HG02938 (cell line): ENCODE results near the gene PDCD5.

ENCODE experiments used
- ATAC-seq: cut with Tn5 transposase; IDR thresholded peaks from one replicate; pipeline ENCODE4 v1.9.1; 2021; ENCODE audit warnings: mild to moderate bottlenecking, moderate library complexity; ENCODE audit not compliant: unreplicated experiment

Gene PDCD5

DNA sequence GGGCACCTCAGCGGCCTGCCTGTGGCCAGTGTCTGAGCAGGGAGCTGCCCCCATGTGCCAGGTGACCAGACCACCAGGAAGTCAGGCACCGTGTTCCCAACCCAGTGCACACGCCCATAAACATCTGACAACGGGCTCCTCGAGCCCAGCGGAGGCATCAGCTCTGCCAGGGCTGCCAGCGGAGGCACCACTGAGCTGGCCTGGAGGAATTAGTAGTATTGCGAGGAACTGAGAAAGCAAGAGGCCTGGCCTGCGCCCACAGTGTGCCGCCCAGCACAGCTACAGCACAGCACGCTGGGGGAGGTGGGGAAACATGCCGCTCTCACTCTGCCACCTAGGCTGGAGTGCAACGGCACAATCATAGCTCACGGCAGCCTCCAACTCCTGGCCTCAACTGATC, 49.3 kb downstream of the PDCD5 start:
- no peak for ATAC-seq

DNA sequence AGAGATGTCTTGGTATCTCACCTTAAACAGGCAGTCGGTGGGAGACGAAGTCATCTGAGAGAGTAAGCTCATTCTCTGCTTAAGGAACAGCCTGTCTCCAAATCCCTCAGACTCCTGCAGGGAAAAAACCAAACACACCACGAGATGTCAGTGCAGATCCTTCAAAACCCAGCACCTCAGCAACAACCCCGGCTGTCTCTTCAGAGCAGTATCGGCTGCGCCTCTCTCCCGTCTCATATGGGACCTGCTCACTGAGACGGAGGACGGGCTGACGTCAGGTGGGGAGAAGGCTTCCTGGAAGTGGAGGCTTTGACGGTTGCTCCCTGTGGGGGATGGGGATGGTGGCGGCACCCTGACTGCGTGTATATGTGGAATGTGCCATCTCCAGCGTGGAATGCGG, 50.4 kb downstream of the PDCD5 start:
- ATAC-seq, result no peak
